IPS-15b (cell line): ENCODE data around the gene TMEM163.
"Not testable (repeated sequence)": the region's sequence is repeated elsewhere in the genome, so short reads cannot be mapped to it uniquely, and the experiment has no call there.

ENCODE experiments used
- H3K27me3 ChIP-seq: one replicate; pipeline ENCODE4 v1.6.1; 2013; ENCODE audit warnings: low read length; ENCODE audit not compliant: control insufficient read depth, insufficient read depth
- H3K36me3 ChIP-seq: one replicate; pipeline ENCODE4 v1.6.1; 2013; ENCODE audit warnings: low read length; ENCODE audit not compliant: control insufficient read depth, insufficient read depth
- H3K4me1 ChIP-seq: one replicate; pipeline ENCODE4 v1.6.1; 2013; ENCODE audit warnings: mild to moderate bottlenecking, low read length; ENCODE audit not compliant: control insufficient read depth, insufficient read depth
- H3K4me3 ChIP-seq: one replicate; pipeline ENCODE4 v1.5.1; 2013; ENCODE audit warnings: low read depth, low read length
- H3K9ac ChIP-seq: one replicate; pipeline ENCODE4 v1.6.1; 2013; ENCODE audit warnings: low read depth, mild to moderate bottlenecking, low read length
- H3K9me3 ChIP-seq: one replicate; pipeline ENCODE4 v1.6.1; 2013; ENCODE audit warnings: mild to moderate bottlenecking, low read length; ENCODE audit not compliant: control insufficient read depth, insufficient read depth

Gene TMEM163

DNA sequence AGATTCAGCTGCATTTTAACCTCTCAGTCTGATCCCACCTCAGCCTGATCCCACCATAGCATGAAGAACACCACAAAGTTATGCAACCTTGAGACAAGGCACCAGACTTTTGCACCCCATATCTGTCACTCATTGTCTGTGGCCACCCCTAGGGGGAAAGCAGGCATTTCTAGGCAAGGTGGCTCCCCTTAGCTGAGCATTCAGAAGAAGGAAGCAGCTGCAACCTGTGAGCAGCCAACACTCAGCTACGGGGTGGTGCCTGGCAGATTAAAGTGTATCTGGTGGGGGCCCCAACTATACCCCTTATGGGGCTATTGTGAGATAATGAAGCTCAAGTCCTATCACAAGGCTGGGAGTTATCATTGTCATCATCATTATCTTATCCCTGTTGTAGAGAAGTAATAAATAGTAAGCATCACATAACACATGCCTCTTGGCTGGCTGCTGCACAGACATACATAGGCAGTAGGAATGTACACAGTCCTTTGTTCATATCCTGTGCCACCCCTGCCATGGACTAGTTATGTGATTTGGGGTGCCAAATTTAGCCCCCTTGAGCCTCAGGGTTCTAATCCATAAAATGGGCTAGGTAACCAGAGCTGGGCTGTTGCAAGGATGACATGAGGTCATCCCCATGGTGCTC lies 20.6 kb upstream of the TMEM163 start:
- no peaks in the 10 kb centered on the region for H3K4me1 ChIP-seq
- no peak overlapping the region for H3K9ac ChIP-seq
- H3K4me3 ChIP-seq = no peak overlapping the region
- H3K27me3 ChIP-seq = no peaks in the 10 kb centered on the region
- H3K36me3 ChIP-seq = no peaks in the 10 kb centered on the region
- H3K9me3 ChIP-seq = no peaks in the 10 kb centered on the region

GRCh38 chr2:134738141-134738870 lies 19.5 kb upstream of the TMEM163 start:
- H3K9me3 ChIP-seq = no peaks in the 10 kb centered on the region
- no peaks in the 10 kb centered on the region for H3K27me3 ChIP-seq
- H3K4me3 ChIP-seq = no peak overlapping the region
- H3K36me3 ChIP-seq = no peaks in the 10 kb centered on the region
- no peak overlapping the region for H3K9ac ChIP-seq
- H3K4me1 ChIP-seq = no peaks in the 10 kb centered on the region

DNA sequence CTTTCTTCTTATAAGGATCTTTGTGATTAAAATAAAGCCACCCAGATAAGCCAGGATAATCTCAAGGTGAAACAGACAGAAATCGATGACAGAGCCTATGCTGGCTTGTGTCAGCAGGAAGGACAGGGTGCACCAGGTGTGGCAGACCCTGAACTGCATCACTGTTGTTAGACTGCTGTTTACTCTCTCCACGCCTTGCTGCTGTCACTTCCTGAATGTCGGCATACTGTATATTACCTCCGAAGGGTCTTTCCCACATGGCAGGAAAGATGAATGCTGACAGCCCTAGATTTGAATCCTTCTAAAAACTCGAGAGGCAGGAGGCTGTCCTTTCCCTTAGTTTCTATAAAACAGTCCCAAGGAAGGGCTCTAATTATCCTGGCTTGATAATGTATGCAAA lies 18.9 kb upstream of the TMEM163 start:
- no peaks in the 10 kb centered on the region for H3K36me3 ChIP-seq
- H3K9ac ChIP-seq = no peak overlapping the region
- H3K4me3 ChIP-seq = no peak overlapping the region
- H3K9me3 ChIP-seq = no peaks in the 10 kb centered on the region
- no peaks in the 10 kb centered on the region for H3K27me3 ChIP-seq
- H3K4me1 ChIP-seq = no peaks in the 10 kb centered on the region

- no peak overlapping the region for H3K4me3 ChIP-seq
- H3K9ac ChIP-seq = no peak overlapping the region
- no peaks in the 10 kb centered on the region for H3K9me3 ChIP-seq
- H3K27me3 ChIP-seq = no peaks in the 10 kb centered on the region
- no peaks in the 10 kb centered on the region for H3K4me1 ChIP-seq
- no peaks in the 10 kb centered on the region for H3K36me3 ChIP-seq
Measured at GRCh38 chr2:134736167-134736880, 17.5 kb upstream of the TMEM163 start.

DNA sequence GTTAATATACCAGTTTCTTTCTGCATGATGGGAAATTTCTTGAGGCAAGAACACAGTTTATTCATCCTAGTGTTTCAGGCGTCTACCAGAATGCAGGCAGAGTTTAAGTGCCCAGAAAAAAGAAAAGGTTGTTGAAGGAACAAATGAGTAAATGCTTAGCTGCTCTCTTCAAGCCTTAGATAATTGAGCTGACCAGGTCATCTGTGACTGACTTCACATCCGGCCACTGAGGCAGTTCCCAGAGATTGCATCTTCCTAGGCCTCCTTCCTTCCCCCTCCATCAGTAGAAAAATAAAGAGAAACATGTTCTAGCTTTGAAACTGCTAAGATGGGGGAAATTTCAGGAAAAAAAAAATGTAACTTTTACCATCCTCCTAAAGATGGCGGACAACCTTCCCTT lies 9.4 kb upstream of the TMEM163 start:
- Histone ChIP-seq H3K36me3 (no peaks in the 10 kb centered on the region), H3K4me3 (no peak overlapping the region), H3K9ac (no peak overlapping the region), H3K4me1 (no peaks in the 10 kb centered on the region), H3K27me3 (no peaks in the 10 kb centered on the region), H3K9me3 (no peaks in the 10 kb centered on the region)

- H3K9ac ChIP-seq = no peak overlapping the region
- no peaks in the 10 kb centered on the region for H3K27me3 ChIP-seq
- H3K4me3 ChIP-seq = no peak overlapping the region
- no peaks in the 10 kb centered on the region for H3K4me1 ChIP-seq
- no peaks in the 10 kb centered on the region for H3K9me3 ChIP-seq
- H3K36me3 ChIP-seq = no peaks in the 10 kb centered on the region
Measured at GRCh38 chr2:134727385-134727784, 8.6 kb upstream of the TMEM163 start.

DNA sequence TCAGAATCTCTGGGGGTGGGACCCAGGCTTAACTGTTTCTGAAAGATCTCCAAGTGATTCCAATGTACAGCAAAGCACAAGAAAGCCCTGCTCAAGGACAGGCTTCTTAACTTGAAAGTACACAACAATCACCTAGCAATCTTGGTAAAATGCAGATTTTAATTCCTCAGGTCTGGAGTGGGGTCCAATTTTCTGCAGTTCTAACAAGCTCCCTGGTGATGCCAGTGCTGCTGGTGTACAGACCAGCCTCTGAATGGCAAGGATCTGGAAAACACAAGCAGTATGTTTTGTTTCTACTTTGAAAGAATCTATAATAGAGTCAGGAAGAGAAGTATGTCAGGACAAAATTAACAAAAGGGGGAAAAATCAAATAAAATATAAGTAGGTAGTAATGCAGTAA lies 7.8 kb upstream of the TMEM163 start:
- Histone ChIP-seq H3K27me3 (no peaks in the 10 kb centered on the region), H3K9ac (no peak overlapping the region), H3K4me3 (no peak overlapping the region), H3K4me1 (no peaks in the 10 kb centered on the region), H3K9me3 (no peaks in the 10 kb centered on the region), H3K36me3 (no peaks in the 10 kb centered on the region)

DNA sequence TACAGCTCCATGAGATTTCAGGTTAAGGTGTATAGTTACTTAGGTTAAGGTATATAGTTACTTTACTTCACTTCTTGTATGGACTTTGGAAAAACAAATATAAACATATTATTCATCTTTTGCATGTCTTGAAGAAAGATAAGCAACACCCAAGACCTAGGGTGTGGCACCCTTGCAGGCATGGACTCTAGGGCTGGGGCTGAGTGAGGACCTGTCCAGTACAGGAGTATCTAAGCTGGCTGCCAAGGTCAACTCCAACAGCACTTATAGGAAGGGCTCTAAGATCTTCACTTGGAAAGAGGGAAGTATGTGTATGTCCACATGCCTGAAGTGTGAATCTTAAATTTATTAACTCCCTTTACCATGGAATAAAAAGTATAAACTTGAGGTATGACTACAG lies 7.1 kb upstream of the TMEM163 start:
- Histone ChIP-seq H3K36me3 (no peaks in the 10 kb centered on the region), H3K9ac (no peak overlapping the region), H3K9me3 (no peaks in the 10 kb centered on the region), H3K27me3 (peaks cover 3% of the 10 kb centered on the region), H3K4me1 (no peaks in the 10 kb centered on the region), H3K4me3 (no peak overlapping the region)

DNA sequence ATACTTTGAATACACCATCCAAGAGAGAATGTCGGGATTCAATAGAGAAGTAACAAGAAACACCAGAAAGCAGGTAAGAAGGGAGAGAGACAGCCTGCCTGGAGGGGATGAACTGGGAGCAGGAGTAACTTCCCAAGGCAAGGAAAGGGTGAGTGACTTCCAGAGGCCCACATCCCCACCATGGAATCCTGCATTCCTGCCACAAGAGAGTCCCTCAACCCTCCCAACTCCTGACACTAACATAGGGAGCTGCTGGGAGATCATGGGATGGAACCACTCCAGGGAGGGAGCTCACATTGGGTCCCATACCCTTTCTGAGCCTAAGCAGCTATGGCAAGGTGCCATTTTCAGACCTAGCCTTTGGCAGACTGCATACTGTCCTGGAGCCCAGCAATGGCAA lies 5.5 kb upstream of the TMEM163 start:
- no peak overlapping the region for H3K9ac ChIP-seq
- H3K27me3 ChIP-seq = peaks cover 18% of the 10 kb centered on the region
- no peaks in the 10 kb centered on the region for H3K9me3 ChIP-seq
- H3K4me1 ChIP-seq = no peaks in the 10 kb centered on the region
- no peaks in the 10 kb centered on the region for H3K36me3 ChIP-seq
- no peak overlapping the region for H3K4me3 ChIP-seq

GRCh38 chr2:134723742-134724141 lies 4.9 kb upstream of the TMEM163 start:
- not testable (repeated sequence) for H3K36me3 ChIP-seq, H3K4me1 ChIP-seq, H3K4me3 ChIP-seq, H3K9ac ChIP-seq, H3K9me3 ChIP-seq
- H3K27me3 ChIP-seq = peaks cover 21% of the 10 kb centered on the region

DNA sequence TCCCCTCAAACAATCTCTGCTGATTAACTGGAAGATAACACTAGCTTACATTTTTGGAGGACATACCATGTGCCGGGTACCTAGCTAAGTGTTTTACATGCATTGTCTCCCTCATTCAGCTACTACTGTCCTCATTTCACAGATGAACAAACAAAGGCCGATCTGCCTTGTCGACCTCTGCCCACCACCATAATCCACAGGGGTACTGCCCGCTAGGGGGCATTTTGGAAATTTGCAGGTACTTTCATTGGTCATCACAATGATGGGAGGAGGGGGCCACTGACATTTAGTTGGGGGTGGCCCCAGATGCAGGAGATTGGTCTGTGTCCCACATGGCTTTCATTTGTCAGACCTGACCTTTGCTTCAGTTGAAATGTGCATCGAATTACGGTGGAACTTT lies 3.9 kb upstream of the TMEM163 start:
- H3K4me3 ChIP-seq = no peak overlapping the region
- peaks cover 27% of the 10 kb centered on the region for H3K27me3 ChIP-seq
- no peaks in the 10 kb centered on the region for H3K9me3 ChIP-seq
- no peaks in the 10 kb centered on the region for H3K4me1 ChIP-seq
- H3K36me3 ChIP-seq = no peaks in the 10 kb centered on the region
- no peak overlapping the region for H3K9ac ChIP-seq

GRCh38 chr2:134721596-134721995 lies 2.8 kb upstream of the TMEM163 start:
- H3K4me1 ChIP-seq = peaks cover 6% of the 10 kb centered on the region

More at GRCh38 chr2:134721596-134721995, 2.8 kb upstream of the TMEM163 start:
- Histone ChIP-seq H3K9me3 (no peaks in the 10 kb centered on the region), H3K9ac (no peak overlapping the region), H3K4me3 (no peak overlapping the region), H3K36me3 (no peaks in the 10 kb centered on the region), H3K27me3 (peaks cover 38% of the 10 kb centered on the region)
